GM19438 (cell line): Measurements from ENCODE around the gene TAF1C.
"Not testable (repeated sequence)": the region's sequence is repeated elsewhere in the genome, so short reads cannot be mapped to it uniquely, and the experiment has no call there.

ENCODE experiments used
- ATAC-seq: cut with Tn5 transposase; IDR thresholded peaks from one replicate; pipeline ENCODE4 v1.9.1; 2021; ENCODE audit warnings: low read depth; ENCODE audit not compliant: unreplicated experiment

Gene TAF1C, protein sequence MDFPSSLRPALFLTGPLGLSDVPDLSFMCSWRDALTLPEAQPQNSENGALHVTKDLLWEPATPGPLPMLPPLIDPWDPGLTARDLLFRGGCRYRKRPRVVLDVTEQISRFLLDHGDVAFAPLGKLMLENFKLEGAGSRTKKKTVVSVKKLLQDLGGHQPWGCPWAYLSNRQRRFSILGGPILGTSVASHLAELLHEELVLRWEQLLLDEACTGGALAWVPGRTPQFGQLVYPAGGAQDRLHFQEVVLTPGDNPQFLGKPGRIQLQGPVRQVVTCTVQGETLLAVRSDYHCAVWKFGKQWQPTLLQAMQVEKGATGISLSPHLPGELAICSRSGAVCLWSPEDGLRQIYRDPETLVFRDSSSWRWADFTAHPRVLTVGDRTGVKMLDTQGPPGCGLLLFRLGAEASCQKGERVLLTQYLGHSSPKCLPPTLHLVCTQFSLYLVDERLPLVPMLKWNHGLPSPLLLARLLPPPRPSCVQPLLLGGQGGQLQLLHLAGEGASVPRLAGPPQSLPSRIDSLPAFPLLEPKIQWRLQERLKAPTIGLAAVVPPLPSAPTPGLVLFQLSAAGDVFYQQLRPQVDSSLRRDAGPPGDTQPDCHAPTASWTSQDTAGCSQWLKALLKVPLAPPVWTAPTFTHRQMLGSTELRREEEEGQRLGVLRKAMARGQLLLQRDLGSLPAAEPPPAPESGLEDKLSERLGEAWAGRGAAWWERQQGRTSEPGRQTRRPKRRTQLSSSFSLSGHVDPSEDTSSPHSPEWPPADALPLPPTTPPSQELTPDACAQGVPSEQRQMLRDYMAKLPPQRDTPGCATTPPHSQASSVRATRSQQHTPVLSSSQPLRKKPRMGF

GRCh38 chr16:84186685-84187437 is at the start of gene TAF1C:
TSS of gene TAF1C (minus strand) at chr16:84187057. CDS start at chr16:84184988, 2,069 bp downstream.
- ATAC-seq: peak; percentile 94

DNA sequence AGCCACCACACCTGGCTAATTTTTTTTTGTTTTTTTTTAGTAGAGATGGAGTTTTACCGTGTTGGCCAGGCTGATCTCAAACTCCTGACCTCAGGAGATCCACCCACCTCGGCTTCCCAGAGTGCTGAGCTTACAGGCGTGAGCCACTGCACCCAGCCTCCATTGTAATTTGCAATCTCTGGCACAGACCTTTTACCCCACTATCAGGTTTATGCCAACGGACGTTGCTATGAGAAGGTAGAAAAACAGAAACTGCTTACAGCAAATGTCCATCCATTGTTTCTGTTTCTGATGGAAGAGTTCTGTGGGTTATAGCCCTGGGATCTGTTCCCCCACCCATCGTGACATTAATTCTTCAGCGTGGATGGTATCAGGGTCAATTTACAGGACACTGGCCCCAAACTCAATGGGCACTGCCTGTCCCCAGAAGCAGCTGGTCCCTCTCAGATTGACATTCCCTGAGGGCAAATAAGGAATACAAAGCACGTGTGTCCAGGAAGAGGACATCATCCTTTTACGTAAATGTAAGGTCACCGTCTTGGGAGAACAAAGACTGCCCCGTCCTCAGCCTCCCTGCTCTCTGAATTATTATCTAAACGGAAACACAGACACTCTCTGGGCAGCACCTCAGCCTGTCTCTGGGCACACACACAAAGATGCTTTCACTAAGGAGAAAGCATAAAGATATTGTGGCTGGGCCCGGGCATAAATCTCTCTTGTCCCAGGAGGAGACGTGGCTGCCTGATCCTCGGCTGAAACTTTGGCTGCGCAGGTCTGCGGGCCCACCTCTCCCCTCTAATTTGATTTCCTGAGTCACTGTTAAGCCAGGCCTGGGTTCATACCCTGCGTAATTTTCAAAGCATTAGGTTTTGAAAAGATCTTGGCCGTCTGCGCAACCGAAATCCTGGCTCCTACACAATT is 47.7 kb upstream of the TAF1C start:
- no peak for ATAC-seq

- no peak for ATAC-seq
Measured at GRCh38 chr16:84233748-84234147, 46.9 kb upstream of the TAF1C start.

- ATAC-seq: no peak
Measured at GRCh38 chr16:84232969-84233368, 46.1 kb upstream of the TAF1C start.

DNA sequence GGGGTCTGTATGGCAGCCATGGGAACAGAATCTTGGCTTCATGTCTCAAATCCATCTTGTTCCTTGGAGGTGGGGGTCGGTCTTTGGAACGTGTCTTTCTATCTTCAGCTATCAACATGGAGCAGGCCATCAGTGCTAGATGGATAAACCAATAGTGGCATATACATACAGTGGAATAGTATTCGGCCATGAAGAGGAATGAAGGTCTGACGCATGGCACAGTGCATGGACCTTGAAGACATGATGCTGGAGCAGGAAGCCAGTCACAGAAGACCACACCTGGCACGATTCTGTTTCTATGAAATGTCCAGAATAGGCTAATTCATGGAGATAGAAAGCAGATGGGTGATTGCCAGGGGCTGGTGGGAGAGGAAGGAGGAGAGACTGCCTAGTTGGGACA is 45.2 kb upstream of the TAF1C start:
- ATAC-seq: no peak

- ATAC-seq: no peak
Measured at GRCh38 chr16:84229471-84229870, 42.6 kb upstream of the TAF1C start.

GRCh38 chr16:84228256-84228838 is 41.5 kb upstream of the TAF1C start:
- ATAC-seq: no peak

DNA sequence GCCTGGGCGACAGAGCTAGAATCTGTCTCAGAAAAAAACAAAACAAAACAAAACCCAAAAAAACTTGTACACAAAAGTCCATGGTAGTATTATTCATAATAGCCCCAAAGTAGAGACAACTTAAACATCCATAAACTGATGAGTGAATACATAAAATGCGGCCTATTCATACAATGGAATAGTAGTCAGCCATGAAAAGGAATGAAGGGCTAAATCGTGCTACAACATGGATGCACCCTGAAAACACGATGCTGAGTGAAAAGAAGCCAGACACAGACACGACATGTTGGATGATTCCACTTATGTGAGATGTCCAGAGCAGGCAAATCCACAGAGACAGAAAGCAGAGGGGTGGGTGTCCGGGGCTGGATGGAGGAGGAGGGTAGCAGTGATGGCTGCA is 40.7 kb upstream of the TAF1C start:
- no peak for ATAC-seq

DNA sequence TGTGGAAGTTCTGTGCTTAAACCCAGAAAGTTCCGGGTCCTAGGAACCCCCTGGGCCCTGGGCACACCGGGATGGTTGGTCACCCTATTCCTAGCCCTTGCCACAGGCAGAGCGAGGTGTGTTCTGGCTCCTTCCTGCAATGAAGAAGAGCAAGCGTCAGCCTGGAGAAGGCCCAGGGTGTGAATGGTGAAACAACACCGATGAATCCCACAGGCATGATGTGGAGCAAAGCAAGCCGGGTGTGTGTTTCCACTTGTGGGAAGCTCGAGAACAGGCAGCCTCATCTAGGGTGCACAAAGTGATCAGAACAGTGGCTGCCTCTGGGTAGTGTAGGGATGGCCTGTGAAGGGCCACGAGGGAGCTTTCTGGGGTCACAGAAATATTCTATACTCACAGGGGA is 39.2 kb upstream of the TAF1C start:
- ATAC-seq: no peak

DNA sequence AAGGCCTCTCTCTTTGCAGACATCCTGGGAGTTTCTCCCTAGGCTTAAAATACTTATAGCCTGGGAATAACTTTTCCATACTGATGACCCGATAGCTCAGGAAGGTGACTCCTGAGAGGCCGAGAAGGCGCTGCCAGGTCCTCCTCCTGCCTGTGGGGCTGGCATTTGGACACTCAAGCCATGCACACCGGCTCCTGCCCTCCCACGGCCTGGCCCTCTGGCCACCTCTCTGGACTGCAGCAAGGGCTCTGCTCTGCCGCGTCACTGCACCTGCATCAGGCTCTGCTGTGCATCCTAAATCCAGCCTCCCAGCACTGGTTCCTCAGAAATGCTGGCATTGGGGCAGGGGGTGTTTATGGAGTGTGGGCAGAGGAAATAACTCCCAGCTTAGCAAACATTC is 38.7 kb upstream of the TAF1C start:
- no peak for ATAC-seq

- no peak for ATAC-seq
Measured at GRCh38 chr16:84225126-84225525, 38.3 kb upstream of the TAF1C start.

GRCh38 chr16:84224554-84224953 is 37.7 kb upstream of the TAF1C start:
- no peak for ATAC-seq

DNA sequence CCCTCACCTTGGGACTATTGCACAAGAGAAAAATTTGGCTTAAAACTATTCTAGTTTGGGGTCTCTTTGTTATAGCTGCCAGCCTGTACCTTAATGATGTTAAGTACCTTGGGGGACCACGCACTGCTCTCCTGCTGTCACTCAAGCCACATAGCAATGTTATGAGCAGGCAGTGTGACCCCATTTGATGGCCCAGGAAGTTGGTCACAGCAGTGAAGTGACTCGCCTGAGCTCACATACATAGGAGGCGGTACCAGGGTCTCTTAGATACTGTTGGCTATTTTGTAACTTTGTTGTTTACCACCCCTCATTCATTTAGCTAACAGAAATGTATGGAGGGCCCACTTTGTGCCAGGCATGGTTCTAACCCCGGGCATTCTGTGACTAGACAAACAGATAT is 36.6 kb upstream of the TAF1C start:
- ATAC-seq: no peak

GRCh38 chr16:84220851-84221250 is 34.0 kb upstream of the TAF1C start:
- no peak for ATAC-seq

DNA sequence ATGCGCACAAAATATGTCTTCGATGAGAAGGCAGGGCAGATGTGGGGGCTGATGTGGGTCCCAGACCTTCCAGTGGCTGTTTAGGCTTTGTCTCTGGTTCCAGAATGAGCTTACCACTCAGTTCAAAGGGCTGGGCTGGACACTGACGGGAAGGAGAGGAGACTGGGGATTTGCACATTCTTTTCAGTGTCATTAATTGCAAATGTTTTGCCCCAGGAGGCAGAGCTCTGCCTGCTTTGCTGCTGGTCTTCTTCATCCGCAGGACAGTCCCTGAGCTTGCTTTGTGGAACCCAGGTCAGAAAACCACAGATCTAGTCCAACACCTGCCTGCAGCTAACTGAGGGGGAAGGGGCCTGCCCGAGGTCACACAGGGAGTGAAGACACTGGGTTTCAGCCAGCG is 32.1 kb upstream of the TAF1C start:
- no peak for ATAC-seq

GRCh38 chr16:84218176-84218823 is 31.4 kb upstream of the TAF1C start:
- no peak for ATAC-seq

GRCh38 chr16:84216144-84216543 is 29.3 kb upstream of the TAF1C start:
- not testable (repeated sequence) for ATAC-seq

DNA sequence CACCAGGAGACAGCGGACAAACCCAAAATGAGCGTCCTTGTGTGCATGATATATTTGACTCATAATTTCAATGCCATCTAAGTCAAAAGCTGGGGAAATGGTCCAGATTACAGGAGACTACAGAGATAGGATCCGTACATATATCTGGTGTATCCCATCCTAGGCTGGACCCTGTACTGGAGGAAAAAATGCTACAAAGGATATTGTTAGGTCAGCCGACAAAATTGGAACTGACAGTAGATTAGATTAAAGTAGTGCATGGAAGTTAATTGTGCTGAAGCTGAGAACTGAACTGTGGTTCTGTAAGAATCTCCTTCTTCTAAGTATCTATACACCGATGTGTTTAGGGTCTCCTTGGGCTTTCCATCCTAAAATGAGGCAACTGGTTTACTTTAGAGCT is 28.7 kb upstream of the TAF1C start:
- ATAC-seq: no peak

DNA sequence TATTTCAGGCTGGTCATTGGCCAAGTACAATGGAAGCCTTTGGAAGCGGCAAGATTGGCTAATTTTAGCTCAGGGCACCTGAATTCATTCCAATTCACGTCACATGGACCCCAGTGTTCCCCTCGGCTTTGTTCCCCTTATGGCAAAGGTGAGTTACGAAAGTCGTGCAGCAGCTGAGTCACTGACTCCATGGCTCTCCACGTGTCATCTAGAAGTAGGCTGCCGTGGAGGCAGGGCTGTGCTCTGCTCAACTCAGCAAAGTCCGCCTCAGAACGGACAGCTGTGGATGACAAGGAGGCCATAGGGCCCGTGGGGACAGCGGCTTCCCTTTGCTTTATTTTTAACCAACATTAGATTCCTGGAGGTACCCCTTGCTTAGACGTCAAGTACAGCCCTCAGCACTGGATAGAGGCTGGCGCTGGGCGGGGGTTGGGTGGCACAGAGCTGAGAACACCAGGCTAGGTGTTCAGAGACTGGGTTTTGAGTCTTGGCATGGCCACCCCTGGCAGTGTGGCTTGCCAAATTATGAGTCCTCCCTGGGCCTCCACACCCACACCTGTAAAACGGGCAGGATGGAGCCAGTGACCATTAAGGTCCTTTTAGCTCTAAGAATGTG is 27.7 kb upstream of the TAF1C start:
- no peak for ATAC-seq
